Measurements from ENCODE around the gene CLDN5. TPM values are rescaled to one million over a fixed set of nuclear protein-coding genes. Genes with fewer than 3 reads are reported as not detected.

CLDN5 gene
- total and polyA plus RNA-seq, 2 of the 4 experiments (the other 2 are of a cell fraction), result 0.18 to 0.21 TPM

GRCh38 chr22:19526702-19527111 lies 2.5 kb upstream of the CLDN5 start:
- ChIA-PET POLR2A (ENCODE audit: unreplicated experiment) (no interaction called here), CTCF (no interaction called here)
- Histone ChIP-seq H2AFZ (replicated peaks; ENCODE audit: low read length, poor library complexity) (no peak overlapping the region), H3K4me3 (ENCODE audit: insufficient read depth, low read depth, low read length) (no peak overlapping the region), H2AK9ac (replicated peaks; ENCODE audit: low read depth, low read length, poor library complexity) (peak overlapping the region; percentile 42), H3K36me3 (ENCODE audit: control insufficient read depth, insufficient read depth, low read length) (no peaks in the 10 kb centered on the region), H3K79me1 (ENCODE audit: low read depth in 1 of 2, low read length in 2 of 2) (no peaks in the 10 kb centered on the region), H4K20me1 (ENCODE audit: insufficient read depth, low read length) (peaks cover 4% of the 10 kb centered on the region; the same call in 1 of the 2 replicates), H3K14ac (replicated peaks; ENCODE audit: low read depth, low read length) (no peak overlapping the region), H2BK5ac (ENCODE audit: low read depth, low read length, poor library complexity, severe bottlenecking) (no peak overlapping the region), H4K8ac (ENCODE audit: low read depth in 2 of 2, low read length in 2 of 2) (no peak overlapping the region), H3K9me1 (ENCODE audit: insufficient read depth, low read length) (no peaks in the 10 kb centered on the region), H3K9ac (ENCODE audit: low read depth, low read length) (no peak overlapping the region), H4K5ac (ENCODE audit: low read depth, low read length) (no peak overlapping the region), H3K4me1 (ENCODE audit: control insufficient read depth, insufficient read depth, low read length) (no peaks in the 10 kb centered on the region; the same call in 1 of the 2 replicates), H3K4ac (ENCODE audit: low read depth, low read length) (no peak overlapping the region), H2BK20ac (ENCODE audit: low read depth, low read length) (no peak overlapping the region), H3K27me3 (ENCODE audit: control insufficient read depth, insufficient read depth, low read length) (peaks cover 19% of the 10 kb centered on the region), H3K27ac (ENCODE audit: insufficient read depth, low read length) (no peak overlapping the region), H3K9me3 (ENCODE audit: control insufficient read depth, insufficient read depth, low read length) (no peaks in the 10 kb centered on the region), H2AK5ac (ENCODE audit: low read depth, low read length) (no peak overlapping the region), H3K18ac (ENCODE audit: low read depth, low read length) (no peak overlapping the region), H3K23ac (ENCODE audit: low read depth, low read length) (no peak overlapping the region), H3K56ac (ENCODE audit: extremely low read depth, insufficient read depth, low read length) (no peak overlapping the region), H2BK120ac (ENCODE audit: low read depth, low read length) (no peak overlapping the region), H4K91ac (ENCODE audit: insufficient read depth, low read depth, low read length) (no peak overlapping the region), H2BK15ac (ENCODE audit: low read depth, low read length) (no peak overlapping the region), H3K4me2 (ENCODE audit: low read depth, low read length) (no peak overlapping the region)
- BruUV-seq (replicated peaks), result no TSS peak
- 100% methylated on average over 1 of the region's 7 CpGs; no CpG with 5 or more reads in 1 of the 2 experiments for WGBS, 2 experiments (ENCODE audit: extremely low coverage in 2 of 2, insufficient read length in 1 of 2)
- DNase-seq, result no peak
- intact Hi-C loops (cut with micrococcal nuclease), result no loop called here
- TF ChIP-seq CTCF (conservative IDR thresholded peaks at IDR 0.05; ENCODE audit: low read depth, low read length), result no peak
- dilution Hi-C loops (cut with HindIII; ENCODE audit: low sequenced_read_pairs, unreplicated experiment), result no loop called here
- in situ Hi-C loops (cut with MboI; ENCODE audit: low sequenced_read_pairs), result no loop called here
- no peak for ATAC-seq (ENCODE audit: low read depth)
